ENCODE measurements around the gene ASXL3. TPM values are rescaled to one million over a fixed set of nuclear protein-coding genes. Genes with fewer than 3 reads are reported as not detected.

Gene ASXL3
- polyA plus RNA-seq, 2 donors: 0.02 to 0.06 TPM

DNA sequence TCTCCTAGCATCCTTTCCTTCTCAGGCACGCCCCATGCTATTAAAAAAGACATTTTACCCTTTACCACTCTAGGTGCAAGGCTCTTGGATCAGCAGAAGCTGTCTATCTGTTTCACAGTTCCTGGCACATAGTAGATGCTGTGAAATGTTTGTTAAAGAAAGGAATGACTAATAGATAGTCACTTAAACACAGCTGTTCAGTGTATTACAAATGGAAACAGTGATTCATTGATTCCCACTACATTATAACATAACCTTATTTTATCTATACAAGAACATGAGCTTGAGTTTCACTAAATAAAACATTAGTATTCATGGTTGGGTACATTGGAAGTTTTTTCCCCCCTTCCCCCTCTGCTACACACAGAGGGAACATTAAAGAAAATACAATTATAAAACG is 142.1 kb downstream of the ASXL3 start:
- H3K4me1 ChIP-seq (ENCODE audit: control insufficient read depth in 2 of 2, insufficient read depth in 2 of 2, low read length in 1 of 2): no peaks in the 10 kb centered on the region
- WGBS, 2 donors: 64 to 77% methylated on average over 2 of the region's 2 CpGs
- no peaks in the 10 kb centered on the region for H3K27me3 ChIP-seq (ENCODE audit: control insufficient read depth in 1 of 2, insufficient read depth in 2 of 2, low read length in 2 of 2)
- no peaks in the 10 kb centered on the region for H3K9me3 ChIP-seq (ENCODE audit: control insufficient read depth in 2 of 2, insufficient read depth in 1 of 2, low read depth in 1 of 2, low read length in 1 of 2)
- H3K4me3 ChIP-seq (ENCODE audit: low read depth in 1 of 2, low read length in 2 of 2): no peak overlapping the region
- H3K36me3 ChIP-seq (ENCODE audit: control insufficient read depth in 2 of 2, insufficient read depth in 2 of 2, low read length in 1 of 2): no peaks in the 10 kb centered on the region
- H3K27ac ChIP-seq (ENCODE audit: low read depth in 2 of 2, low read length in 1 of 2): no peak overlapping the region

DNA sequence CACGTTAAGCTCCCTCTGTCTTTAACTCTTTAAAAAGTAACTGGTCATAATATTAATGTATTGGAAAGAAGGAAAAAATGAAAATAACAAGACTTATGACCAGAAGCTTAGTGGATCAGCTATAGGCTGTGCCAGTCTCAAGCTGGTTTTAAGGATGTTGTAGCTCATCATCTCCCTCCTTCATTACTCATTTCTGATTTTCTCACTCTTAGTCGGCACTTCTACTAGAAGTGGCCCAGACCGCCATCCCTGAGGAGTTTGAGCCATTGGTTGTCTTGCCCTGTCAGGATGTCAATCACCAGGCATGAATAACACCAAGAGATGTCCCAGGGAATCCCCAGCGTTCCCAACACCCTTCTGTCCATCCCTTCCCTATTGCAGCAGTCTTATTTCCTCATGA is 151.5 kb downstream of the ASXL3 start:
- Histone ChIP-seq H3K4me1 (ENCODE audit: control insufficient read depth in 2 of 2, insufficient read depth in 2 of 2, low read length in 1 of 2) (no peaks in the 10 kb centered on the region), H3K27ac (ENCODE audit: low read depth in 2 of 2, low read length in 1 of 2) (no peak overlapping the region), H3K4me3 (ENCODE audit: low read depth in 1 of 2, low read length in 2 of 2) (no peak overlapping the region), H3K9me3 (ENCODE audit: control insufficient read depth in 2 of 2, insufficient read depth in 1 of 2, low read depth in 1 of 2, low read length in 1 of 2) (no peaks in the 10 kb centered on the region), H3K27me3 (ENCODE audit: control insufficient read depth in 1 of 2, insufficient read depth in 2 of 2, low read length in 2 of 2) (no peaks in the 10 kb centered on the region), H3K36me3 (ENCODE audit: control insufficient read depth in 2 of 2, insufficient read depth in 2 of 2, low read length in 1 of 2) (no peaks in the 10 kb centered on the region)
- 87 to 91% methylated on average over 4 of the region's 4 CpGs for WGBS, 2 donors

DNA sequence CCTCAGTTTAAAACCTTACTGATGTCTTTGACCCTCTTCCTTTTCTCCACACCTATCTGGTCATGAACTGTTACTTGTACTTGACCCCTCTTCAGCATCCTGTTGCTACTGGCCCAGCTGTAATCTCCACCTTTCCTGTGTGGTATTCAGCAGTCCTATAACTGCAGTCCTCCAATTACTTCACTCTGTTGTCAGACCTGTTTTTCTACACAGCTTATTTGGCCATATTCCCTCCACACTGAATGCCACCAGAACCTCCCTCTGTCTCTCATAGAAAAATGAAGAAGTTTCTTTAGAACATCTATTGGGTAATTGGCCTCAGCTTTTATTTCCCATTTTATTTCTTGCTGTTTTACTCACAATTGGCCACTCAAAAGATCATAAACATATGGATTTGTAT is 155.4 kb downstream of the ASXL3 start:
- no peak overlapping the region for H3K27ac ChIP-seq (ENCODE audit: low read depth in 2 of 2, low read length in 1 of 2)

DNA sequence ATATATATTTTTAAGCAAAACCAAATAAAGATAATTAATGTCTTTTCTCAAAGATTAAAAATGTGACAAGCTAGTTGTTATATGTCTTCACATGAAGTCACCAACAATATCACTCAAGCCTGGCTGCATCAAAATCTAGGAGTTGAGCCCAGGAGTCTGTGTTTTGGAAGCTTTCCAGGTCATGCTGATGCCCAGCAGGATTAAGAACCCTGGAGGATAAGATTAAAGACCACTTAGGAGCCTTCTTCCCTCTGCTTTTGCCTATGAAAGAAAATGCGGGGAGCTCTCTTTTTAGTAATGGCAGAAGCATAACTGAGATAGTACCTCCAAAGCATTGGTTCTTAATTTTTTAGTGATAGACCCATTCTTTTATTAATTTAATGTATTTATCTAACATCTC is 157.4 kb downstream of the ASXL3 start:
- H3K9me3 ChIP-seq (ENCODE audit: control insufficient read depth in 2 of 2, insufficient read depth in 1 of 2, low read depth in 1 of 2, low read length in 1 of 2): no peaks in the 10 kb centered on the region

More for the DNA sequence above, 155.4 kb downstream of the ASXL3 start:
- no peaks in the 10 kb centered on the region for H3K36me3 ChIP-seq (ENCODE audit: control insufficient read depth in 2 of 2, insufficient read depth in 2 of 2, low read length in 1 of 2)
- no peaks in the 10 kb centered on the region for H3K4me1 ChIP-seq (ENCODE audit: control insufficient read depth in 2 of 2, insufficient read depth in 2 of 2, low read length in 1 of 2)
- no peak overlapping the region for H3K4me3 ChIP-seq (ENCODE audit: low read depth in 1 of 2, low read length in 2 of 2)
- no peaks in the 10 kb centered on the region for H3K9me3 ChIP-seq (ENCODE audit: control insufficient read depth in 2 of 2, insufficient read depth in 1 of 2, low read depth in 1 of 2, low read length in 1 of 2)
- no peaks in the 10 kb centered on the region for H3K27me3 ChIP-seq (ENCODE audit: control insufficient read depth in 1 of 2, insufficient read depth in 2 of 2, low read length in 2 of 2)

DNA sequence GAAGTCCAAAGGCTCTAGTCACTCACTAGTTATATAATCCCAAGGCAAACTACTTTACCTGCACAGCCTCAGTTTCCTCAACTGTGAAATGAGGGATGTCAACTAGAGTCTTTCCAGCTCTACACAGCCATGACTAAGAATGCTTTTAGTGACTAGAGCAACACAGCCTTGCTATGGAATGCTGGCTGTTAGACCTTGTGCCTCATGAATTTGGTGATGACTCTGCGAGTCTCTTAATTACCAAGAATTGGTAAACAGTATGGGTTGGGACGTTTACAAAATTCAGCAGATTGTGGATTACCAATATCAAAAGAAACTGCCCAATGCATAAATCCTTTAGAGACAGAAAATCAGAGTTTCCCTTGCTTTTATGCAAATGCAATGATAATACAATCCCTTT is 163.7 kb downstream of the ASXL3 start:
- peaks cover 0 to 2% of the 10 kb centered on the region in 2 donors for H3K9me3 ChIP-seq (ENCODE audit: control insufficient read depth in 2 of 2, insufficient read depth in 1 of 2, low read depth in 1 of 2, low read length in 1 of 2)
- H3K27ac ChIP-seq (ENCODE audit: low read depth in 2 of 2, low read length in 1 of 2): no peak overlapping the region
- H3K4me3 ChIP-seq (ENCODE audit: low read depth in 1 of 2, low read length in 2 of 2): no peak overlapping the region
- no peaks in the 10 kb centered on the region for H3K36me3 ChIP-seq (ENCODE audit: control insufficient read depth in 2 of 2, insufficient read depth in 2 of 2, low read length in 1 of 2)
- H3K27me3 ChIP-seq (ENCODE audit: control insufficient read depth in 1 of 2, insufficient read depth in 2 of 2, low read length in 2 of 2): no peaks in the 10 kb centered on the region
- WGBS, 2 donors: 82 to 83% methylated on average over 2 of the region's 2 CpGs
- H3K4me1 ChIP-seq (ENCODE audit: control insufficient read depth in 2 of 2, insufficient read depth in 2 of 2, low read length in 1 of 2): no peaks in the 10 kb centered on the region

More for the DNA sequence above, 157.4 kb downstream of the ASXL3 start:
- H3K4me3 ChIP-seq (ENCODE audit: low read depth in 1 of 2, low read length in 2 of 2): no peak overlapping the region
- WGBS, 2 donors: 94 to 100% methylated on average over 1 of the region's 1 CpG
- no peak overlapping the region for H3K27ac ChIP-seq (ENCODE audit: low read depth in 2 of 2, low read length in 1 of 2)
- no peaks in the 10 kb centered on the region for H3K4me1 ChIP-seq (ENCODE audit: control insufficient read depth in 2 of 2, insufficient read depth in 2 of 2, low read length in 1 of 2)
- no peaks in the 10 kb centered on the region for H3K27me3 ChIP-seq (ENCODE audit: control insufficient read depth in 1 of 2, insufficient read depth in 2 of 2, low read length in 2 of 2)
- no peaks in the 10 kb centered on the region for H3K36me3 ChIP-seq (ENCODE audit: control insufficient read depth in 2 of 2, insufficient read depth in 2 of 2, low read length in 1 of 2)

DNA sequence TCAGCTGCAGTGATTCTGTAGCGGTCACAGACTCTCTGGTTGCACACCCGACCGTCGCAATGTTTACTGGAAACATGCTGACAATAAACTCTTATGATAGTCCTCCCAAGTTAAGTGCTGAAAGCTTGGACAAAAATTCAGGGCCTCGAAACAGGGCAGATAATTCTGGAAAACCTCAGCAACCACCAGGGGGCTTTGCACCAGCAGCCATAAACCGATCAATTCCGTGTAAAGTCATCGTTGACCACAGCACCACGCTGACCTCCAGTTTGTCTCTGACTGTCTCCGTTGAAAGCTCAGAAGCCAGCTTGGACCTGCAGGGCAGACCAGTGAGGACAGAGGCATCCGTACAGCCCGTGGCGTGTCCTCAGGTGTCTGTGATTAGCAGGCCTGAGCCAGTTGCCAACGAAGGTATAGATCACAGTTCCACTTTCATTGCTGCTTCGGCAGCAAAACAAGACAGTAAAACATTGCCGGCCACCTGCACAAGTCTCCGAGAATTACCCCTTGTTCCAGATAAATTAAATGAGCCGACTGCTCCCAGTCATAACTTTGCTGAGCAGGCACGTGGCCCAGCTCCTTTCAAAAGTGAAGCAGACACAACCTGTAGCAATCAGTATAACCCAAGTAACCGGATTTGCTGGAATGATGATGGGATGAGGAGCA is 166.1 kb downstream of the ASXL3 start:
- no peak overlapping the region for H3K4me3 ChIP-seq (ENCODE audit: low read depth in 1 of 2, low read length in 2 of 2)
- no peaks in the 10 kb centered on the region for H3K36me3 ChIP-seq (ENCODE audit: control insufficient read depth in 2 of 2, insufficient read depth in 2 of 2, low read length in 1 of 2)
- no peak overlapping the region for H3K27ac ChIP-seq (ENCODE audit: low read depth in 2 of 2, low read length in 1 of 2)
- no peaks in the 10 kb centered on the region for H3K27me3 ChIP-seq (ENCODE audit: control insufficient read depth in 1 of 2, insufficient read depth in 2 of 2, low read length in 2 of 2)
- H3K9me3 ChIP-seq (ENCODE audit: control insufficient read depth in 2 of 2, insufficient read depth in 1 of 2, low read depth in 1 of 2, low read length in 1 of 2): peaks cover 0 to 2% of the 10 kb centered on the region in 2 donors
- no peaks in the 10 kb centered on the region for H3K4me1 ChIP-seq (ENCODE audit: control insufficient read depth in 2 of 2, insufficient read depth in 2 of 2, low read length in 1 of 2)
- whole genome bisulfite sequencing, 2 donors: 90 to 91% methylated on average over 20 of the region's 20 CpGs

DNA sequence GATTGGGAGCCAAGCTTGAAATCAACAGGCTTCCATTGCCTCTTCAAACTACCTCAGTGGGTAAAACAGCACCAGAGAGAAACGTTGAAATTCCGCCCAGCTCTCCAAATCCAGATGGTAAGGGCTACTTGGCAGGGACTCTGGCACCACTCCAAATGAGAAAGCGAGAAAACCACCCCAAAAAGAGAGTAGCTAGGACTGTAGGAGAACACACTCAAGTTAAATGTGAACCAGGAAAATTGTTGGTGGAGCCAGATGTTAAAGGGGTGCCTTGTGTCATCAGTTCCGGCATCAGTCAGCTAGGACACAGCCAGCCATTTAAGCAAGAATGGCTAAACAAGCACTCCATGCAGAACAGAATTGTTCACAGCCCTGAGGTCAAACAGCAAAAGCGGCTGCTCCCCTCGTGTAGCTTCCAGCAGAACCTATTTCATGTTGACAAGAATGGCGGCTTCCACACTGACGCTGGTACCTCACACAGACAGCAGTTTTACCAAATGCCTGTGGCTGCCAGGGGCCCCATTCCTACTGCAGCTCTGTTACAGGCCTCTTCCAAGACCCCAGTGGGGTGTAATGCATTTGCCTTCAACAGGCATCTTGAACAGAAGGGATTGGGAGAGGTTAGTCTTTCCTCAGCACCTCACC is 167.3 kb downstream of the ASXL3 start:
- no peaks in the 10 kb centered on the region for H3K4me1 ChIP-seq (ENCODE audit: control insufficient read depth in 2 of 2, insufficient read depth in 2 of 2, low read length in 1 of 2)
- no peaks in the 10 kb centered on the region for H3K36me3 ChIP-seq (ENCODE audit: control insufficient read depth in 2 of 2, insufficient read depth in 2 of 2, low read length in 1 of 2)
- peaks cover 0 to 2% of the 10 kb centered on the region in 2 donors for H3K9me3 ChIP-seq (ENCODE audit: control insufficient read depth in 2 of 2, insufficient read depth in 1 of 2, low read depth in 1 of 2, low read length in 1 of 2)
- no peak overlapping the region for H3K4me3 ChIP-seq (ENCODE audit: low read depth in 1 of 2, low read length in 2 of 2)
- H3K27me3 ChIP-seq (ENCODE audit: control insufficient read depth in 1 of 2, insufficient read depth in 2 of 2, low read length in 2 of 2): no peaks in the 10 kb centered on the region
- no peak overlapping the region for H3K27ac ChIP-seq (ENCODE audit: low read depth in 2 of 2, low read length in 1 of 2)
- WGBS, 2 donors: 89 to 91% methylated on average over 8 of the region's 8 CpGs

DNA sequence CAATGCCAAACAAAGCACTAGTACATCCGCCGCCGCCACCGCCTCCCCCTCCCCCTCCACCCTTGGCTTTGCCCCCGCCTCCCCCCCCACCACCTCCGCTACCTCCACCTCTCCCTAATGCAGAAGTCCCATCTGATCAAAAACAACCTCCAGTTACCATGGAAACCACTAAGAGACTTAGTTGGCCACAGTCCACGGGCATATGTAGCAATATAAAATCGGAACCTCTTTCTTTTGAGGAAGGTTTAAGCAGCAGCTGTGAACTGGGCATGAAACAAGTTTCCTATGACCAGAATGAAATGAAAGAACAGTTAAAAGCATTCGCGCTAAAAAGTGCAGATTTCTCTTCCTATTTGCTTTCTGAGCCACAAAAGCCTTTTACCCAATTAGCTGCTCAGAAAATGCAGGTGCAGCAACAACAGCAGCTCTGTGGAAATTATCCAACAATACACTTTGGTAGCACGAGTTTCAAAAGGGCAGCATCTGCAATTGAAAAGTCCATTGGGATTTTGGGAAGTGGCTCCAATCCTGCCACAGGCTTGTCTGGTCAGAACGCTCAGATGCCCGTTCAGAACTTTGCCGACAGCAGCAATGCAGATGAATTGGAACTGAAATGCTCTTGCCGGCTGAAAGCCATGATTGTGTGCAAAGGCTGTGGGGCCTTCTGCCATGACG is 168.0 kb downstream of the ASXL3 start:
- Histone ChIP-seq H3K9me3 (ENCODE audit: control insufficient read depth in 2 of 2, insufficient read depth in 1 of 2, low read depth in 1 of 2, low read length in 1 of 2) (peaks cover 0 to 2% of the 10 kb centered on the region in 2 donors), H3K4me1 (ENCODE audit: control insufficient read depth in 2 of 2, insufficient read depth in 2 of 2, low read length in 1 of 2) (no peaks in the 10 kb centered on the region), H3K36me3 (ENCODE audit: control insufficient read depth in 2 of 2, insufficient read depth in 2 of 2, low read length in 1 of 2) (no peaks in the 10 kb centered on the region), H3K27ac (ENCODE audit: low read depth in 2 of 2, low read length in 1 of 2) (no peak overlapping the region), H3K4me3 (ENCODE audit: low read depth in 1 of 2, low read length in 2 of 2) (no peak overlapping the region), H3K27me3 (ENCODE audit: control insufficient read depth in 1 of 2, insufficient read depth in 2 of 2, low read length in 2 of 2) (no peaks in the 10 kb centered on the region)
- WGBS, 2 donors: 90 to 92% methylated on average over 15 to 16 of the region's 16 CpGs

DNA sequence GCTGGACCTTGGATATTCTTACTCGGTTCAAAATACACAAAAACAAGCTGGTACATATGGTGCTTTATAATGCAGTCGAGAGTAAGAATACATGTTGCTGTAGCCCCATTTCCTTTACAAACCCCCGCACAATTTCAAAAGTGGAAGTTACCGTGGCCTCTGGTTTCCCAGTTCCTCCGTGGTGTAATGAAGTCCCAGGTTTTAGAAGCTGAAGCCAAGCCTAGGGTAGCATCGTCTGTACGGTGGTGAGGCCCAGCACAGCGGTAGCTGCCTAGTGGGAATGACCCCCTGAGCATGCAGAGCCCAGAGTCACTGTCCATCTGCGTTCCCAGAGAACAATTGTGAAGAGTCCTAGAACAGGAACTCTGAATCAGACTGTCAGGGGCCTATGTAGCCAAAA is 171.8 kb downstream of the ASXL3 start:
- WGBS, 2 donors: 65 to 71% methylated on average over 9 of the region's 9 CpGs
- H3K27me3 ChIP-seq (ENCODE audit: control insufficient read depth in 1 of 2, insufficient read depth in 2 of 2, low read length in 2 of 2): no peaks in the 10 kb centered on the region
- H3K4me1 ChIP-seq (ENCODE audit: control insufficient read depth in 2 of 2, insufficient read depth in 2 of 2, low read length in 1 of 2): no peaks in the 10 kb centered on the region

More for the DNA sequence above, 171.8 kb downstream of the ASXL3 start:
- Histone ChIP-seq H3K36me3 (ENCODE audit: control insufficient read depth in 2 of 2, insufficient read depth in 2 of 2, low read length in 1 of 2) (no peaks in the 10 kb centered on the region), H3K4me3 (ENCODE audit: low read depth in 1 of 2, low read length in 2 of 2) (no peak overlapping the region), H3K27ac (ENCODE audit: low read depth in 2 of 2, low read length in 1 of 2) (no peak overlapping the region), H3K9me3 (ENCODE audit: control insufficient read depth in 2 of 2, insufficient read depth in 1 of 2, low read depth in 1 of 2, low read length in 1 of 2) (peaks cover 0 to 2% of the 10 kb centered on the region in 2 donors)

All from esophagus (tissue), 2 donors.